Medulla oblongata (tissue), 1 donor: ENCODE results near the gene RBP3.
"Not testable (repeated sequence)": the region's sequence is repeated elsewhere in the genome, so short reads cannot be mapped to it uniquely, and the experiment has no call there.

ENCODE experiments used
- DNase-seq: peaks from one replicate; pipeline ENCODE4 v3.0.0-alpha.2; 2015; ENCODE audit errors: extremely low spot score

Gene RBP3

GRCh38 chr10:47372726-47373125 is 24.6 kb downstream of the RBP3 start:
- no peak for DNase-seq

GRCh38 chr10:47374611-47375536 is 26.7 kb downstream of the RBP3 start:
- no peak for DNase-seq

DNA sequence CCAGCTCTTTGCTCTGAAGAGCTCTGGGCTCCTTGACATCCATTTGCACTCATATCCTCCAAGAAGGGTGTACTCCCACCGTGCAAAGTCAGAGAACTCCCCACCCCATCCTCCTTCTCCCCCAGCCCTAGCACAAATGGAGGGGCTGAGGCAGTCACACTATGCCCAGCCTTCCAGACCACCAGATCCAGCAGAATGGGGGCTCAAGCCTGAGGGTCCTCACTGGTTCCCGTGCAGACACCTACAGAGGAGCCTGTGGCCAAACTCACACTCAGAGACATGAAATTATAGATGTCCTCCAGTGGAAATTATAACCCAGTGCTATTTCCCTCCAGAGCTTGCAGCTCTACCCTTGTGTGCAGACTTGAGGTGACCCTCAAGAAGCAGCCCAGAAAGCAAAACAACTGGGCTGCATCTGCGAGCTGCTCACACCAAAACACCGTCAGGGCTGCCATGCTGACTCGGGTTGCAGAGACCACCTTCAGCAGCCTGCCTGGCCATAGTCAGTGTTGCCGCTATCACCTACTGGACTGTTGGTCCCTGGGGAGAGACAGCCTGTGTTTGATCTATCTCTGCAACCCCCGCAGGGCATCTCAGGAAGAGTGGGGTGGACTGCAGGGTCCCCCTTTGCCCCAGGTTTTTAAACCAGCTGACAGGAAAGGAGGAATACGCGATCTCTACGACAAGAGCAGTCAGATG is 28.5 kb downstream of the RBP3 start:
- no peak for DNase-seq

DNA sequence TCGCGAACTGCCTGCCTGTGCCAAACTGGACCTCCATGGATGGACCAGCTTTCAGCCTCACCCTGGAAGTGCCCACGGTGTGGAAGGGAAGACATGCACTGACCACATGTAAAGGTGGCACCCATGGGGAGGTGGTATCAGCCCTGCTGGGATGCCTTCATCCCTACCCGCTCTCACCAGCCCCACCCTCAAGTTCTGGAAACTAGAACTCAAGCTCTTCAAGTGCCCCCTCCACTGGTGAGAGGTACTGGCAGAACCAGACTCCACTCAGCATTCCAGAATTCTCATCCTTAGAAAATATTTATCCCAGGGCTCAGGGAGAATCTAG is 30.0 kb downstream of the RBP3 start:
- DNase-seq: no peak

DNA sequence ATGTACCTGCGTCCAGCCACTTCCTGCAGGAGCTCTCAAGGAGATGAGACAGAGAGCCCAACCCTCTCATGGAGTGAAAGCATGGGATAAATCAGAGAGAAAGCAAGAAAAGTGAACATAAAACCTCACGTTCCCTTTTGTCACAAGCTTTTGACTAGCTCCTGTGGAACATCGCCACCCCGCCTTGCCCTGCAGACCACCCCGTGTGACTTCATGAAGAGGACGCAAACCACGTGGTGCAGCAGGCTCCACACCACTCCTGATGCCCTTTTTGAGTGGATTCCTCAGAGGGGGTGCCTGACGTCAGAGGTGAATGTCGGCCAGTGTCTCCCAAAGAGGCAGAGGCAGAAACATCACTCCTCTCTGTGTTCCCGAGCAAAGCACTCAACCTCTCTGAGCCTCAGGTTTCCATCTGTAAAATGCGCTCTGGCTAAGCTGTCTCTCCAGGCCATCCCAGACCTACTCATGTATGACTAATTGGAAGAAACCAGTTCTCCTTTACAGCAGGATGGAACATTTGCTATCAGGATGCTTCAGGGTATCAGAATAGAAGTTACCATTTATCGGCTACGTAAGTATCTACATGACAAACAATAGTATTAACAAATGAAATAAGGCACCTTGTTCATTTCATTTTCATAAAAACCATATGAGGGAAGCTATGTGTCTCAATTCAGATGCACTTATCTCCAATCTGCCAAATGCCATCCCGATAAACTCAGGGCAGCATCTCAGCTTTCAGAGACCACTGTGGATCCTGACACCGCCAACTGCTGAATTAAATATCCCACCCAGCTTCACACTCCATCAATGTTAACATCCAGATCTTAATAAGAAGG is 30.7 kb downstream of the RBP3 start:
- no peak for DNase-seq

GRCh38 chr10:47379445-47379785 is 31.3 kb downstream of the RBP3 start:
- no peak for DNase-seq

- DNase-seq: peak; percentile 92
Observed at GRCh38 chr10:47379901-47380300, 31.7 kb downstream of the RBP3 start.

- DNase-seq: no peak
Observed at GRCh38 chr10:47380341-47381102, 32.4 kb downstream of the RBP3 start.

DNA sequence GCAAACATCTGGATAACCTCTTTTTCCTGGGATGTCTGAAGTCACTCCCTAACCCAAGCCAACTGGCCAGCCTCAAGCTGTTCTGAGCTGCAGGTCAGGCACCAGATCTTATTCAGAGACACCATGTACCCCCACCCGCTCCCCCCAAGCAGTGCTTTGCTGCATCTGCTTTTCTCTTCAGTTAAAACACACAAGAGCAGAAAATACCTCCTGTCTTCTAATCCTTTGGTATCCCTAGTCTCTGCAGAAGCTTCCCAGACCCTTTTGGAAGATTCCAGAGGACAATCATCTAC is 32.9 kb downstream of the RBP3 start:
- no peak for DNase-seq

- DNase-seq: peak; percentile 64
Observed at GRCh38 chr10:47381427-47382379, 33.5 kb downstream of the RBP3 start.

- no peak for DNase-seq
Observed at GRCh38 chr10:47383261-47384147, 35.3 kb downstream of the RBP3 start.

- peak; percentile 96 for DNase-seq
Observed at GRCh38 chr10:47384148-47384921, 36.2 kb downstream of the RBP3 start, which contains the start of gene ZNF488. ZNF488 (minus strand) TSS chr10:47384293; CDS start chr10:47368829, 15,464 bp downstream.

DNA sequence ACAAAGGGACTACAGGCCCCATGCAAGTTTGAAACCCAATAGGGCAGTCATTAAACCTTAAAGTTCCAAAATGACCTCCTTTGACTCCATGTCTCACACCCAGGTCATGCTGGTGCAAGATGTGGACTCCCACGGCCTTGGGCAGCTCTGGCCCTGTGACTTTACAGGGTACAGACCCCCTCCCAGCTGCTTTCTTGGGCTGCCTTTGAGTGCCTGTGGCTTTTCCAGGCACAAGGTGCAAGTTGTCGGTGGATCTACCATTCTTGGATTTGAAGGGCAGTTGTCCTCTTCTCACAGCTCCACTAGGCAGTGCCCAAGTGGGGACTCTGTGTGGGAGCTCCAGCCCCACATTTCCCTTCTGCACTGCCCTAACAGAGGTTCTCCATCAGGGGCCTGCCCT is 37.9 kb downstream of the RBP3 start:
- not testable (repeated sequence) for DNase-seq

- DNase-seq: no peak
Observed at GRCh38 chr10:47388879-47389278, 40.7 kb downstream of the RBP3 start.

DNA sequence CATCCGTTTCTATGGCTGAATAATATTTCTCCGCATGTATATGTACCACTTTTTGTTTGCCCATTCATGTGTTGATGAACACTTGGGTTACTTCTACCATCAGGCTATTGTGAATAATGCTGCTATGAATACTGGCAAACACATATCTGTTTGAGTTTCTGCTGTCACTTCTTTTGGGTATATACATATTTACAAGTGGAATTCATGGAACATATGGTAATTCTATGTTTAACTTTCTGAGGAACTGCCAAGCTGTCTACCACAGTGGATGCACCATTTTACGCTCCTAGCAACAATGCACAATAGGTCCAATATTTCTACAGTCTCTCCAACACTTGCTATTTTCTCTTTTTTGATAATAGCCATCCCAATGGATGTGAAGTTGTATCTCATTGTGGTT is 41.5 kb downstream of the RBP3 start:
- no peak for DNase-seq

DNA sequence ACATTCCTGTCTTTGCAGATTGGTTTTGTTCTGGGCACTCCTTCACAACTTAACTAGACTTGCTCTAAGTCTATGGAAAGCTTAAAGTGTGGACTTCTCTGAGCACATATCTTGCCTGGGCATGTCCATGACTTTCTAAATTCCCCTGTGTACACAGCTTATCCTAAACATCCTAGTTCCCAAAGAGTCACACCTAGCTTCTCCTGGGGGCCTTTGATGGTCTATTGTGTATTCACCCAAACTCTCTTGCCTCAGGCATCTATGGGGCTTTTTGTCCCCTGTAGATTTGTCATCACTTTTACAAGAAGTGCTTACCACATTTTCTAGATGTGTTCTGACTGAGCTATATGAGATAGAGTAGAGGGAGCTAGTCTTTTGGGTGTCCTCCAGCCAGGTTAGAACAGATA is 48.2 kb downstream of the RBP3 start:
- DNase-seq: no peak

DNA sequence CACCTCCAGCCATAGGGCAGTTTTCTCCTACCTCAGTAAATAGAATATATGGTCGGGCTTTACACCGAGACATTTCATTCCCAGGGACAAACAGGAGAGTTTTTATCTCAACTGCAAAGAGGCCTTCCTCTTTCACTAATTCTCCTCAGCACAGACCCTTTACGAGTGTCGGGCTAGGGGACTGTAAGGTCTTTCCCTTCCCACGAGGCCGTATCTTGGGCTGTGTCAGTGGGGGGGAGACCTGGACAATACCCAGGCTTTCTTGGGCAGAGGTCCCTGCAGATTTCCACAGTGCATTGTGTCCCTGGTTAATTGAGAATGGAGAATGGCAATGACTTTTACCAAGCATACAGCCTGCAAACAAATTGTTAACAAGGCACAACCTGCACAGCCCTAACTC is 49.1 kb downstream of the RBP3 start:
- DNase-seq: no peak

GRCh38 chr10:47400251-47400650 is 52.1 kb downstream of the RBP3 start:
- no peak for DNase-seq

DNA sequence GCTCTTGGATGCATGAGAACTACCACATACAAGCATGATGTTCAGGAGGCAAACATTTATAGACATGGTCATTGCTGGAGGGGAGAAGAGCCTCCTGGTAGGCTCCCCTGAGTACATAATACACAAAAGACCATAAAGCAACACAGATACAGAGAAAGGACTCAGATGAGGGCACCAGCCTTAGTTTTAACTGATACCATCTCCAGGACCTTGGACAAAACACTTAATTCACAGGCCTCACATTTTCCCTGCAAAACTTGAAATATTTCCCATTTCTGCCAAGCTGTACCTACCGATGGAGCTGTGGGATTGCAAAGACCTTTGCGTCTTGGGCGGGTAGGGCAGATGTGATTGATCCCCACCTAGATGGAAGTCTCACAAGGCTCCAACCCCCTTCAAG is 52.6 kb downstream of the RBP3 start:
- DNase-seq: no peak
